Neural cell (in vitro differentiated cells): ENCODE data around the gene RAD23B.

ENCODE experiments used
- CTCF ChIP-seq: fragments of 450-650 bp; IDR thresholded peaks from 2 replicates; pipeline ENCODE4 v1.5.1; 2014; ENCODE audit warnings: antibody characterized with exemption, mild to moderate bottlenecking, moderate library complexity; ENCODE audit not compliant: poor library complexity, severe bottlenecking
- POLR2AphosphoS5 ChIP-seq: IDR thresholded peaks from 2 replicates; pipeline ENCODE4 v1.6.1; 2012
- REST ChIP-seq: IDR thresholded peaks from 2 replicates; pipeline ENCODE4 v1.6.1; 2012; ENCODE audit warnings: borderline replicate concordance

GRCh38 chr9:107286057-107286456 is 3.0 kb downstream of the RAD23B start:
- TF ChIP-seq POLR2AphosphoS5 (no peak), REST (no peak), CTCF (no peak)
